RWPE2 (cell line): ENCODE data around the gene GAB4.

Experiments used
- ATAC-seq: fragments of 200-7000 bp; cut with Tn5 transposase; 3 replicates; pipeline ENCODE4 v1.9.1; 2021; ENCODE audit warnings: low read depth
- DNase-seq: peaks from one replicate; pipeline ENCODE4 v3.0.0-alpha.2; 2020; ENCODE audit warnings: low spot score
- H3K27ac ChIP-seq: fragments of 450-650 bp; 2 replicates; pipeline ENCODE4 v1.5.1; 2017; ENCODE audit warnings: mild to moderate bottlenecking; ENCODE audit not compliant: poor library complexity, severe bottlenecking
- H3K27me3 ChIP-seq: fragments of 250-450 bp; sonication (Bioruptor Pico); 2 replicates; pipeline ENCODE4 v1.5.1; 2021; ENCODE audit warnings: mild to moderate bottlenecking, moderate library complexity; ENCODE audit not compliant: insufficient read depth, poor library complexity, severe bottlenecking
- H3K36me3 ChIP-seq: fragments of 250-450 bp; sonication (Bioruptor Pico); 2 replicates; pipeline ENCODE4 v1.5.1; 2020; ENCODE audit warnings: low read depth, mild to moderate bottlenecking, moderate library complexity
- H3K4me1 ChIP-seq: fragments of 250-450 bp; sonication (Bioruptor Pico); 2 replicates; pipeline ENCODE4 v1.5.1; 2021; ENCODE audit warnings: mild to moderate bottlenecking, moderate library complexity; ENCODE audit not compliant: insufficient read depth, poor library complexity, severe bottlenecking
- H3K4me3 ChIP-seq: fragments of 250-450 bp; sonication (Bioruptor Pico); 2 replicates; pipeline ENCODE4 v1.5.1; 2021; ENCODE audit warnings: mild to moderate bottlenecking, moderate library complexity; ENCODE audit not compliant: severe bottlenecking
- H3K9me3 ChIP-seq: fragments of 250-450 bp; sonication (Bioruptor Pico); 2 replicates; pipeline ENCODE4 v1.5.1; 2021; ENCODE audit warnings: mild to moderate bottlenecking, moderate library complexity; ENCODE audit not compliant: severe bottlenecking
- CTCF ChIP-seq: fragments of 450-650 bp; IDR thresholded peaks from one replicate; pipeline ENCODE4 v1.5.1; 2017; ENCODE audit warnings: mild to moderate bottlenecking, moderate library complexity; ENCODE audit not compliant: poor library complexity, severe bottlenecking

The GAB4 gene

GRCh38 chr22:16959345-16959930, 48.6 kb downstream of the GAB4 start:
- H3K9me3 ChIP-seq, result no peaks in the 10 kb centered on the region
- no peaks in the 10 kb centered on the region for H3K4me1 ChIP-seq
- no peaks in the 10 kb centered on the region for H3K27me3 ChIP-seq
- no peak for TF ChIP-seq CTCF
- no peaks in the 10 kb centered on the region for H3K36me3 ChIP-seq
- no peak for DNase-seq
- ATAC-seq, result no peak
- no peak overlapping the region for H3K4me3 ChIP-seq
- no peak overlapping the region for H3K27ac ChIP-seq

GRCh38 chr22:16958475-16958874, 49.5 kb downstream of the GAB4 start:
- DNase-seq, result no peak

GRCh38 chr22:16957781-16958180, 50.2 kb downstream of the GAB4 start:
- H3K4me1 ChIP-seq, result no peaks in the 10 kb centered on the region
- no peak for ATAC-seq

More at GRCh38 chr22:16958475-16958874, 49.5 kb downstream of the GAB4 start:
- no peak overlapping the region for H3K27ac ChIP-seq
- no peaks in the 10 kb centered on the region for H3K36me3 ChIP-seq
- no peak for TF ChIP-seq CTCF
- ATAC-seq, result no peak
- no peaks in the 10 kb centered on the region for H3K9me3 ChIP-seq
- no peaks in the 10 kb centered on the region for H3K27me3 ChIP-seq
- H3K4me1 ChIP-seq, result no peaks in the 10 kb centered on the region
- H3K4me3 ChIP-seq, result no peak overlapping the region

GRCh38 chr22:16956290-16956689, 51.7 kb downstream of the GAB4 start:
- Histone ChIP-seq H3K9me3 (no peaks in the 10 kb centered on the region), H3K4me3 (no peak overlapping the region), H3K27me3 (no peaks in the 10 kb centered on the region), H3K27ac (no peak overlapping the region), H3K4me1 (no peaks in the 10 kb centered on the region), H3K36me3 (no peaks in the 10 kb centered on the region)
- no peak for TF ChIP-seq CTCF
- DNase-seq, result no peak
- no peak for ATAC-seq

More at GRCh38 chr22:16957781-16958180, 50.2 kb downstream of the GAB4 start:
- Histone ChIP-seq H3K27me3 (no peaks in the 10 kb centered on the region), H3K27ac (no peak overlapping the region), H3K9me3 (no peaks in the 10 kb centered on the region), H3K36me3 (no peaks in the 10 kb centered on the region), H3K4me3 (no peak overlapping the region)
- TF ChIP-seq CTCF, result no peak
- no peak for DNase-seq

- Histone ChIP-seq H3K27me3 (no peaks in the 10 kb centered on the region), H3K36me3 (no peaks in the 10 kb centered on the region), H3K27ac (no peak overlapping the region), H3K4me3 (no peak overlapping the region), H3K4me1 (no peaks in the 10 kb centered on the region), H3K9me3 (no peaks in the 10 kb centered on the region)
- DNase-seq (no peak), ATAC-seq (no peak)
- no peak for TF ChIP-seq CTCF
Observed at GRCh38 chr22:16955678-16956210, 52.3 kb downstream of the GAB4 start.
